H9 (cell line): ENCODE data around the gene ELK1. TPM values are rescaled to one million over a fixed set of nuclear protein-coding genes. Genes with fewer than 3 reads are reported as not detected.

Experiments used
- DNase-seq: peaks from one replicate; pipeline ENCODE4 v3.0.0-alpha.2; 2017
- H2AFZ ChIP-seq: one replicate; pipeline ENCODE4 v1.6.1; 2013; ENCODE audit warnings: mild to moderate bottlenecking, low read length, control low read depth, moderate library complexity
- H2AK5ac ChIP-seq: 2 replicates; pipeline ENCODE4 v1.6.1; 2013; ENCODE audit warnings: low read length, control low read depth, mixed read lengths; ENCODE audit not compliant: insufficient read length
- H2BK120ac ChIP-seq: one replicate; pipeline ENCODE4 v1.6.1; 2013; ENCODE audit warnings: low read depth, mild to moderate bottlenecking, low read length, control low read depth, inconsistent platforms; ENCODE audit not compliant: poor library complexity, severe bottlenecking
- H2BK12ac ChIP-seq: 2 replicates; pipeline ENCODE4 v1.6.1; 2013; ENCODE audit warnings: low read length, control low read depth, mixed read lengths, low read depth; ENCODE audit not compliant: insufficient read length
- H2BK15ac ChIP-seq: 2 replicates; pipeline ENCODE4 v1.6.1; 2013; ENCODE audit warnings: low read depth, low read length, control low read depth
- H2BK20ac ChIP-seq: one replicate; pipeline ENCODE4 v1.6.1; 2013; ENCODE audit warnings: low read depth, mild to moderate bottlenecking, low read length, control low read depth, inconsistent platforms; ENCODE audit not compliant: poor library complexity, severe bottlenecking
- H2BK5ac ChIP-seq: 2 replicates; pipeline ENCODE4 v1.6.1; 2013; ENCODE audit warnings: low read length, control low read depth, mixed read lengths; ENCODE audit not compliant: insufficient read length
- H3K14ac ChIP-seq: 2 replicates; pipeline ENCODE4 v1.6.1; 2013; ENCODE audit warnings: low read length, control low read depth; ENCODE audit not compliant: insufficient read depth
- H3K18ac ChIP-seq: 2 replicates; pipeline ENCODE4 v1.6.1; 2013; ENCODE audit warnings: low read depth, mild to moderate bottlenecking, mixed read lengths, low read length, control low read depth; ENCODE audit not compliant: insufficient read length
- H3K23ac ChIP-seq: 2 replicates; pipeline ENCODE4 v1.6.1; 2013; ENCODE audit warnings: low read length, control low read depth, mixed read lengths, low read depth; ENCODE audit not compliant: insufficient read length
- H3K23me2 ChIP-seq: 2 replicates; pipeline ENCODE4 v1.6.1; 2013; ENCODE audit warnings: low read depth, mild to moderate bottlenecking, mixed read lengths, low read length, control low read depth; ENCODE audit not compliant: insufficient read length, poor library complexity, severe bottlenecking
- H3K27ac ChIP-seq: 2 replicates; pipeline ENCODE4 v1.5.1; 2013; ENCODE audit warnings: low read length, control low read depth, mixed read lengths, low read depth; ENCODE audit not compliant: insufficient read length
- H3K27me3 ChIP-seq: 2 replicates; pipeline ENCODE4 v1.6.1; 2013; ENCODE audit warnings: low read length, control low read depth, inconsistent platforms; ENCODE audit not compliant: insufficient read depth
- H3K4ac ChIP-seq: 2 replicates; pipeline ENCODE4 v1.6.1; 2013; ENCODE audit warnings: low read depth, mild to moderate bottlenecking, control low read depth, inconsistent platforms, low read length, moderate library complexity
- H3K4me1 ChIP-seq: 2 replicates; pipeline ENCODE4 v1.6.1; 2013; ENCODE audit warnings: low read length, control low read depth, inconsistent platforms; ENCODE audit not compliant: insufficient read depth
- H3K4me2 ChIP-seq: 2 replicates; pipeline ENCODE4 v1.6.1; 2013; ENCODE audit warnings: low read length, control low read depth, mixed read lengths; ENCODE audit not compliant: insufficient read length, insufficient read depth
- H3K56ac ChIP-seq: 2 replicates; pipeline ENCODE4 v1.6.1; 2013; ENCODE audit warnings: low read depth, mild to moderate bottlenecking, mixed read lengths, low read length, control low read depth; ENCODE audit not compliant: insufficient read length
- H3K79me1 ChIP-seq: 2 replicates; pipeline ENCODE4 v1.6.1; 2013; ENCODE audit warnings: low read depth, mild to moderate bottlenecking, moderate library complexity, low read length, control low read depth, inconsistent platforms; ENCODE audit not compliant: insufficient read depth, poor library complexity, severe bottlenecking
- H3K79me2 ChIP-seq: 2 replicates; pipeline ENCODE4 v1.6.1; 2013; ENCODE audit warnings: low read length, control low read depth, inconsistent platforms; ENCODE audit not compliant: insufficient read depth
- H3K9ac ChIP-seq: 2 replicates; pipeline ENCODE4 v1.6.1; 2013; ENCODE audit warnings: low read length, control low read depth, mixed read lengths; ENCODE audit not compliant: insufficient read length; ENCODE audit errors: extremely low read depth
- H3K9me3 ChIP-seq: one replicate; pipeline ENCODE4 v1.6.1; 2013; ENCODE audit warnings: low read depth, low read length, inconsistent platforms; ENCODE audit not compliant: control insufficient read depth
- H3T11ph ChIP-seq: one replicate; pipeline ENCODE4 v1.6.1; 2013; ENCODE audit warnings: mild to moderate bottlenecking, low read length, control low read depth, inconsistent platforms
- H4K20me1 ChIP-seq: one replicate; pipeline ENCODE4 v1.6.1; 2013; ENCODE audit not compliant: control insufficient read depth, insufficient read length, insufficient read depth
- H4K5ac ChIP-seq: 2 replicates; pipeline ENCODE4 v1.6.1; 2013; ENCODE audit warnings: low read depth, mild to moderate bottlenecking, mixed read lengths, low read length, control low read depth; ENCODE audit not compliant: insufficient read length
- H4K8ac ChIP-seq: replicated peaks from 2 replicates; pipeline ENCODE4 v1.6.1; 2013; ENCODE audit warnings: low read length, control low read depth, mixed read lengths, low read depth; ENCODE audit not compliant: insufficient read length
- H4K91ac ChIP-seq: 2 replicates; pipeline ENCODE4 v1.6.1; 2013; ENCODE audit warnings: low read depth, mild to moderate bottlenecking, moderate library complexity, mixed read lengths, low read length, control low read depth; ENCODE audit not compliant: insufficient read length
- H3K27ac Mint-ChIP-seq, 3 experiments: 2 replicates in 2 of 3; 3 replicates in 1 of 3; pipeline ENCODE4 v1.8.0; 2020 to 2021; ENCODE audit warnings: mixed read lengths in 3 of 3, mild to moderate bottlenecking in 1 of 3, moderate library complexity in 1 of 3
- H3K27me3 Mint-ChIP-seq: 2 replicates; pipeline ENCODE4 v1.8.0; 2021; ENCODE audit warnings: low read depth, mild to moderate bottlenecking, moderate library complexity, mixed read lengths
- H3K36me3 Mint-ChIP-seq, 3 experiments: 2 replicates in 2 of 3; 3 replicates in 1 of 3; pipeline ENCODE4 v1.8.0; 2020 to 2021; ENCODE audit warnings: low read depth in 3 of 3, mixed read lengths in 3 of 3; ENCODE audit not compliant: insufficient read depth in 1 of 3
- H3K4me1 Mint-ChIP-seq, 2 experiments: 2 replicates each; pipeline ENCODE4 v1.8.0; 2020; ENCODE audit warnings: mixed read lengths in 2 of 2
- H3K4me3 Mint-ChIP-seq, 2 experiments: 2 replicates in 1 of 2; 3 replicates in 1 of 2; pipeline ENCODE4 v1.8.0; 2020 to 2021; ENCODE audit warnings: mild to moderate bottlenecking in 2 of 2, mixed read lengths in 2 of 2, moderate library complexity in 1 of 2
- H3K9me3 Mint-ChIP-seq, 2 experiments: 2 replicates in 1 of 2; 3 replicates in 1 of 2; pipeline ENCODE4 v1.8.0; 2020; ENCODE audit warnings: mild to moderate bottlenecking in 2 of 2, mixed read lengths in 2 of 2, moderate library complexity in 1 of 2
- WGBS: extraction: QIAGEN DNeasy Blood & Tissue Kit; methylation state at CpG from one replicate; pipeline ENCODE4 v1.1.7; 2013; ENCODE audit warnings: missing lambda C conversion rate, low lambda C conversion rate, mixed read lengths; ENCODE audit not compliant: insufficient read length; ENCODE audit errors: extremely low coverage; 5-methylcytosine and 5-hydroxymethylcytosine counted together
- total RNA-seq: library from RNA; stranded (reverse); gene quantifications from 2 replicates; pipeline ENCODE4 v1.2.1, GENCODE V29; 2021
- TF ChIP-seq, protein P1 (sequence below): fragments of 200-600 bp; sonication (generic); conservative IDR thresholded peaks from 3 replicates; pipeline ENCODE4 v1.8.0; 2021; ENCODE audit warnings: antibody characterized with exemption, mild to moderate bottlenecking

Gene ELK1
- total RNA-seq, 1 experiment from 2014 or later, result 49.8 TPM

DNA sequence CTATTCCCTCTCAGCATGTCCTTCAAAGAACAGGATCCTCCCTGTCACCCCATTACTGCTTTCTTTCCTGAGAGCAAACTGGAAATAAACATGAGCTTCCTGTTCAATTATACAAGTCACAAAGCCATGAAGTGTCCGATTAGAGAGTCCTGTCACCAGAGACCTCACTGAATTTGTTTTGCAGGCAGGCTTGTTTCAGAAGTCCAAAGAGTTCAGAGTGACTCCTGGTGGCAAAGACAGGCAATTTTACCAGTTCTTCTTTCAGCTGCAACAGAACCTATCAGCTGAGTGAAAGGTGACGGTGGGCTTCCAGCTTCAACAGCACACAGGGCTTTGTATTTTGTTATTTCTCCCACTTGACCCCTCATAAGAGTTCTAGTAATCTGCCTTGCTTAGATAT is 6.4 kb downstream of the ELK1 start:
- Histone ChIP-seq H4K5ac (no peak overlapping the region), H3K23ac (no peak overlapping the region), H2BK5ac (no peak overlapping the region), H3K27ac (no peak overlapping the region), H3K79me2 (no peaks in the 10 kb centered on the region), H2BK15ac (no peak overlapping the region), H4K91ac (no peak overlapping the region), H3K4me2 (no peak overlapping the region), H2BK20ac (no peak overlapping the region), H3T11ph (no peak overlapping the region), H3K4me1 (no peaks in the 10 kb centered on the region), H3K23me2 (no peaks in the 10 kb centered on the region), H3K18ac (no peak overlapping the region), H3K9ac (no peak overlapping the region), H3K27me3 (no peaks in the 10 kb centered on the region), H3K4ac (no peak overlapping the region), H4K8ac (no peak overlapping the region), H3K56ac (no peak overlapping the region), H3K14ac (no peak overlapping the region), H3K9me3 (peaks cover 52% of the 10 kb centered on the region), H4K20me1 (no peaks in the 10 kb centered on the region), H2AFZ (no peak overlapping the region), H3K79me1 (peaks cover 2% of the 10 kb centered on the region), H2AK5ac (no peak overlapping the region), H2BK120ac (no peak overlapping the region), H2BK12ac (no peak overlapping the region)
- TF ChIP-seq, protein P1, sequence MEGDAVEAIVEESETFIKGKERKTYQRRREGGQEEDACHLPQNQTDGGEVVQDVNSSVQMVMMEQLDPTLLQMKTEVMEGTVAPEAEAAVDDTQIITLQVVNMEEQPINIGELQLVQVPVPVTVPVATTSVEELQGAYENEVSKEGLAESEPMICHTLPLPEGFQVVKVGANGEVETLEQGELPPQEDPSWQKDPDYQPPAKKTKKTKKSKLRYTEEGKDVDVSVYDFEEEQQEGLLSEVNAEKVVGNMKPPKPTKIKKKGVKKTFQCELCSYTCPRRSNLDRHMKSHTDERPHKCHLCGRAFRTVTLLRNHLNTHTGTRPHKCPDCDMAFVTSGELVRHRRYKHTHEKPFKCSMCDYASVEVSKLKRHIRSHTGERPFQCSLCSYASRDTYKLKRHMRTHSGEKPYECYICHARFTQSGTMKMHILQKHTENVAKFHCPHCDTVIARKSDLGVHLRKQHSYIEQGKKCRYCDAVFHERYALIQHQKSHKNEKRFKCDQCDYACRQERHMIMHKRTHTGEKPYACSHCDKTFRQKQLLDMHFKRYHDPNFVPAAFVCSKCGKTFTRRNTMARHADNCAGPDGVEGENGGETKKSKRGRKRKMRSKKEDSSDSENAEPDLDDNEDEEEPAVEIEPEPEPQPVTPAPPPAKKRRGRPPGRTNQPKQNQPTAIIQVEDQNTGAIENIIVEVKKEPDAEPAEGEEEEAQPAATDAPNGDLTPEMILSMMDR, result peak; percentile 47; the same call in 2 of the 3 replicates
- no peaks in the 10 kb centered on the region; the same call in none of the 2 replicates for H3K27me3 Mint-ChIP-seq
- DNase-seq, result no peak
- no CpG with 5 or more reads among the region's 2 CpGs for WGBS
- peaks cover 46 to 66% (median 60%) of the 10 kb centered on the region in 3 experiments for H3K36me3 Mint-ChIP-seq
- H3K27ac Mint-ChIP-seq, result no peak overlapping the region; a peak in 1 of 7 replicates
- no peak overlapping the region for H3K4me3 Mint-ChIP-seq
- peaks cover 8 to 12% of the 10 kb centered on the region in 2 experiments for H3K4me1 Mint-ChIP-seq
- H3K9me3 Mint-ChIP-seq, result peaks cover 81 to 87% of the 10 kb centered on the region in 2 experiments
